NCI-H69 (cell line): ENCODE measurements around the gene SEMA5A.
A peak's percentile ranks its signal among the peaks of the same experiment; 100 is the strongest.

Source experiments
- DNase-seq: peaks from one replicate; lab custom pipeline; 2025; lab: John Stamatoyannopoulos, UW

The SEMA5A gene

DNA sequence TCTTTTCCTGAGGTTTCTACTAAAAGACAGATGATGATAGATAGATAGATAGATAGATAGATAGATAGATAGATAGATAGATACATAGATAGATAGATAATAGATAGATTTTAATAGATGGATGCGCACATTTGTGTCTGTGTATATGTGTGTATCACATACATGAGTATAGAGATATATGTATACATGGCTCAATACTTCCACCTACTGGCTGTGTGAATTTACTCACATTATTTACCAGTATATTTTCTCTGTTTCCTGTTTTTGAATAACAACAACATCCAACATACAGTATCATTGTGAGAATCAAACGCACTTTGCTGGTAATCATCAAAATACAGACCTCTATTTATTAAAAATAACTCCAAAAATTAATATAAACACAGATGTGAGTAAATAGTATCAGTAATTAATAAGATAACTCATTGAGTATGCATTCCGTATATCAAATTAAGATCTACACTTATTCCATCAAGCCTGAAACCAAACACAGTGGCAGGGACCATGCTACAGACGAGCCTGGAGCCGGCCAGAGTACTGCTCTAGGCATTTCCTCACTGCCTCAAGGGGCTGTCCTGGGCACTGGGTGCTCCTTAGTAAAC is 338.0 kb downstream of the SEMA5A start:
- DNase-seq = peak; percentile 71

DNA sequence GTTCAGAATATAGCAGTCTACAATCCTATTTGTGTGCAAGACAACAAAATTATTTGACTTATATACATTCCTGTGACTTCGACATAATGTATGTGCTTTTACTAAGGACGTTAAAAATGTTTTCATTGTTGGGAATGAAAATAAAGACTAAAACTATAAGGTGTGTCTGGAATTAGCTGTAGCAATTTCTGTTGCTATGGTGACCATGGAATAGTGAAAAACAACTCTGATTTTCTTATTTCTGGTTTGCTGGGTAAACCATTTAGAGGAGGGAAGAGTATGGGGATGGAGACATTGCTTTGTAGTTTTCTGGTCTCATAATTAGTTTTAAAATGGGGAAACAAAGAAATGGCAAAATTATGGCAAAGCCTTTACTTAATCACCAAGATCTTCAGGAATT is 343.2 kb downstream of the SEMA5A start:
- no peak for DNase-seq

DNA sequence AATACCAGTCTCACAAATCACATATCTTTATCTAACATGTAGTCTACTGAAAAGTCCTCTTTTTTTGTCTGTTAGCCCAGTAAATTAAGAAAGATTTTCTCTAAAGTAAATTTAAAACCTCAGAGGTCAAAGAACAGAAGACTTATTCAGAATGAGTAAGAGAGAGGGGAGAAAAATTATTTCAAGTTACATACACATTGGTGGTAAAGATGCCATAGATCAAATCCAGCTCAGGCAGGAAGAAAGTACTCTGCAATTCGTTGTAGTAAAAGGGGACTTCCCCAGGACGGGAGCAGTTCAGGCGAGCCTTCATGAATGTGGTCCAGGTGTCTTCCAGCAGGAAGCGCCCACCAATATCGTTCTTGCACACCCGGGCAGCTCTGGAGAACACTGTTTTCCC is 344.1 kb downstream of the SEMA5A start:
- DNase-seq = no peak

- no peak for DNase-seq
These were observed 344.9 kb downstream of the SEMA5A start for GRCh38 chr5:9201011-9201410.

- no peak for DNase-seq
These were observed 347.5 kb downstream of the SEMA5A start for GRCh38 chr5:9198394-9198793.

DNA sequence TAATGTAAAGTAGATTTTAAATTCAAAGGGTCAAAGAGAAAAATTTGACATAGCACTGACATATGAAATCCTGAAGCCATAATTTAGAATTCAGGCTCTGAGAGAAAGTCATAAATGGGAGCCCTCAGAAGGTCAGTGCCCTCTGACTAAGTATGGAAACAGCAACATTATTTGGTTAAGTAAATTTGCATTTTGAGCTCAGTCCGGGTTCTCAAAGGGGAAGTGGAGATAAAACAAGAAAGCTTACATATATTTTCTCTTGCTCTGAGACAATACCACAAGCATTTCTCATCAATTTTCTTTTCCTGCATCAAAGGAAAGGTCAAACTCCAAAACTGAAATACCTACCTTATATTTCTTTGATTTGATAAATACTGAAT is 348.0 kb downstream of the SEMA5A start:
- DNase-seq = no peak

- peak; percentile 15 for DNase-seq
These were observed 349.3 kb downstream of the SEMA5A start for GRCh38 chr5:9196403-9197227.

DNA sequence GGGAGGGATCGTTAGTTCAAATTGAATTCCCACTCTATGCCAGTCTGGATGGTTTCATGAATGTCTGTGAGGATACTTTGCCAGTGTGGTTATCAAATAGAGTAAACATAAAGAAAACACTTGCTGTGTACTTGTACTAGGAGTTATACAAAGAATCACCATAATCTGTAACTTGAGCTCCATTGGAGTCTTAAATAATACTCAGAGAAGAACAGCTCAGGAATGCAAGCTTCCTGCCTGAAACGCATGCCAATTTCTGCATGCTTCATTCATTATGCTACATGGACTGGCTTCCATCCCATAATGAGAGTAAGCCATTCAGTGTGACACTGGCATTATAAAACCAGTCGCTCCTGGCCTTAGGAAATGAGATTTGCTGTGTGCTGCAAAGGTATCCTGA is 351.4 kb downstream of the SEMA5A start:
- DNase-seq = no peak

GRCh38 chr5:9192266-9192665 is 353.6 kb downstream of the SEMA5A start:
- DNase-seq = peak; percentile 75

GRCh38 chr5:9189681-9190080 is 356.2 kb downstream of the SEMA5A start:
- no peak for DNase-seq

DNA sequence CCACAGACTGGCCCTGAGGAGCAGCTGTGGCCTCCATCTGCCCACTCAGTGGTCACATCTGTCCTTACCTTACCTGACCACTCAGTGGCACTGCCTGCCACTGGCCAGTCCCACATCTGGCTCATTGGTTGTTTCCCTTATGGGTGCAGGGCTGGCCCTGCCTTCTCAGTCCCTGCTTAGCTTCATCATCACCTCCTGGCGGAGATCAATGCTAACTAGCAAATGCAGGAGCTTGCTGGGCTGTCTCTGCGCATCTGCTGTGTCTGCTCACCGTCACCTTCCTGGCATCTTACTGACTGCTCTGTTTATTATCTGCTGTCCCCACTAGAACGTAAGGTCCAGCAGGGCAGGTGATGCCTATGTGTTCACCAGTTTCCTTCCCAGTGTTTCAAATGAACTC is 356.9 kb downstream of the SEMA5A start:
- no peak for DNase-seq

- no peak for DNase-seq
These were observed 357.7 kb downstream of the SEMA5A start for GRCh38 chr5:9188131-9188530.

- DNase-seq = no peak
These were observed 358.3 kb downstream of the SEMA5A start for GRCh38 chr5:9187614-9188013.

DNA sequence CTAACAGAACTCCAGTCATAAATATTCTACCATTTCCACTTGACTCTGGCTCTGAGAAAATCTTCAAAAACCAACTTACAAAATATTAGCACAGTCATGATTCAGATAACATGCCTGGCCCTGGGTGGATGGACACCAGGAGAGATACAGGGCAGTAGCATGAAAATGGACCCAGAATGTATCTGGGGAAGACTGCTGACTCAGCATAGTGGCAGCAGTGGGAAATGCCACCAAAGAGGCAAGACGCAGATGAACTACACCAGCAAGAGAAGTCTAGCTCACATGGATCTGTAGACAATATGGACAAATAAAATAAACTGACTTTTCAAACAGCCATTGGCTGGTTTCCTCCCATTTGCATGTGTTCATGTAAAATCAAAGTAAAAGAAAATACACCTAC is 359.8 kb downstream of the SEMA5A start:
- no peak for DNase-seq

- no peak for DNase-seq
These were observed 361.9 kb downstream of the SEMA5A start for GRCh38 chr5:9183992-9184391.

GRCh38 chr5:9182899-9183695 is 362.8 kb downstream of the SEMA5A start:
- DNase-seq = peak; percentile 7

DNA sequence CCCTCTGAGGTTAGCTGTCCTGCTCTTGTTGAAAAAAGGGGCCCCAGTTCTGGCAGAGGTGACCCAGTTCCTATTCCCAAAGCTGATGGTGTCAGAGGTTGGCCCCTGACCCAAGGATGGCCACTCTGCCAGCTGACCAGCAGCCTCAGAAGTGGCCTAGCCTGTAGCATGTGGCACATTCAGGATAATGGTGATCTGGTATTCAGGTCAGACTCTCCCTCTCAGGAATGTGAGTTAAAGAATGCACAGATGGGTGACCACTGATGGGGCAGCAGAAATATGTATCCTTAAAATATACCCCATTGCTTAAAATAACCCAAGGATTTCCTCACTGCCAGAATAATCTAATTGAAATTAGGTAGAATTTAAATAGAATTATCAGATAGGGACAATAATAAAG is 369.2 kb downstream of the SEMA5A start:
- DNase-seq = no peak

DNA sequence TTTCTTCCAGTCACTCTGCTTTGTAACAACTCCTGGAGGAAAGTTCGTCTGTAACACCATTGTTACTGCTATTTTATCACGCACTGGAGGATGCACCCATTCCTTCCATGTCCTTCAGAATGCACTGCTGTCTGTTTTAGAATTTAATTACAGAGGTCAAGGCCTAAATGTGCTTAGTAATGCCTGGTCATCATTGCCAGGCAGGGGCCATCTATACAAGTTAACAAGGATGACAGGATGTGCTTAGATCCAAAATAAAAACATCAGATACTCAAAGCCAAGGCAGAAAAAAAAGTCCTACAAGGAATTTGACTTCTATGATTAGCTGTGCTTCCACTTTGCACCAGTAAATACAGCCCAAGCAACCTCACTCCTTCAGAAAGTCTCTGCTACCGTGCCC is 371.4 kb downstream of the SEMA5A start:
- peak; percentile 19 for DNase-seq

DNA sequence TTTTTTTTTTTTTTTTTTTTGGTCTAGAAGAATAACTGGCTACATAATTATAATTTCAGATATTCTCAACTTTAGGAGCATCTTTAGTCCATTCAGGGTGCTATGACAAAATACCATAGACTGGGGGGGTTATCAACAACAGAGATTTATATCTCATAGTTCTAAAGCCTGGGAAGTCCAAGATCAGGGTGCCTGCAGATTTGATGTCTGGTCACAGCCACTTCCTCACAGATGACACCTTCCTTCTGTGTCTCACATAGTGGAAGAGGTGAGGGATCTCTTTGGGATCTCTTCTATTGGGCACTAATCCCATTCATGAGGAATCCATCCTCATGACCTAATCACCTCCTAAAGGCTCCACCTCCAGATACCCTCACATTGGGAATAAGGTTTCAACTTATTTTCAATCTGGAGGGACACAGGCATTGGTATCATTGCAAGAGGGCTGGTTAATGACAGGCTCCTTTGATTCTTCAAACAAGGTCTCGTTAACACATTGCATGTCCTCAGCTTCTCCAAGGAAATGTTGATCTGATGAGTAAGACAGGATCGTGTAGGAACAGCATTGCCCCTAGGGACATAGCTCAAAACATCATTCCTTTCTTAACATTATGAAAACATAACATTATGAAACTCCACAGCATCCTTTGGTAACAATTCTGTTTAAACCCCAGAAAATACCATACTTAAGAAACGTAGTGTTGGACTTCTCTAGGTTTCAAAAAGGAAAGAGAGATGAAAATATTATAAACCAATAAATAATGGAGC is 372.4 kb downstream of the SEMA5A start:
- DNase-seq = peak; percentile 9

GRCh38 chr5:9170026-9170425 is 375.8 kb downstream of the SEMA5A start:
- no peak for DNase-seq

DNA sequence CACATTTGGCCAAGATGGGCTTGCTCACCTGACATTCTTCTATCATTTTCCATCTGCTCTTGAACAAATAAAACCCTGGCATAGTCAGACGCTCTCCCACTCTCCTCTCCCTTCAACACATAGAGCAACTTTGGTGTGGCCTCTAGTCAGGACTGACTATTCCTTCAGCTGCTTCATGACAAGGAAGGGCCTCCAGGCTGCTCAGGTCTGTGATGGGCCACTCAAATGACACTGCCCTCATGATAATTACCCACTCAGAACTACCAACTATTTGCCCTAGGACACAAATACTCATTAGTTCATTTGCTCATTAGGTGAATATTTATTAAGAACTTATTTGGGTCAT is 376.3 kb downstream of the SEMA5A start:
- DNase-seq = no peak

GRCh38 chr5:9168791-9169556 is 376.9 kb downstream of the SEMA5A start:
- peak; percentile 44 for DNase-seq
